H1 (cell line): Measurements from ENCODE around the gene GH1. TPM values are rescaled to one million over a fixed set of nuclear protein-coding genes. Genes with fewer than 3 reads are reported as not detected.

Experiments
- CTCF ChIA-PET: fragments of 300-600 bp; sonication (Branson Sonifier 250); formaldehyde crosslinking; loops from one replicate; lab custom pipeline; 2021; ENCODE audit not compliant: partially characterized antibody; lab: Charles Lee
- POLR2A ChIA-PET: fragments of 300-600 bp; sonication (Branson Sonifier 250); formaldehyde crosslinking; loops from one replicate; lab custom pipeline; 2021; ENCODE audit warnings: inconsistent platforms; ENCODE audit not compliant: partially characterized antibody; lab: Charles Lee
- DNase-seq, 2 experiments: peaks; one replicate each; pipeline versions ENCODE4 v3.0.0 to v3.0.0-alpha.2; 2010 to 2022; ENCODE audit warnings: low spot score in 2 of 2, low read depth in 1 of 2, mixed read lengths in 1 of 2
- FAIRE-seq: peaks from 2 replicates; lab custom pipeline; 2011; peaks lifted over from hg19 to GRCh38; lab: Jason Lieb, UNC
- H2AFZ ChIP-seq: 2 replicates; pipeline ENCODE4 v1.8.1; 2012; ENCODE audit warnings: low read length, inconsistent platforms
- H2AK5ac ChIP-seq: 2 replicates; pipeline ENCODE4 v1.6.1; 2013; ENCODE audit warnings: low read depth, low read length
- H2BK120ac ChIP-seq: replicated peaks from 2 replicates; pipeline ENCODE3; 2013; ENCODE audit warnings: low read depth, low read length, inconsistent platforms
- H2BK12ac ChIP-seq: 2 replicates; pipeline ENCODE4 v1.6.1; 2013; ENCODE audit warnings: low read depth, low read length
- H2BK15ac ChIP-seq: 2 replicates; pipeline ENCODE4 v1.6.1; 2013; ENCODE audit warnings: low read length
- H2BK20ac ChIP-seq: 2 replicates; pipeline ENCODE4 v1.6.1; 2013; ENCODE audit warnings: low read length
- H2BK5ac ChIP-seq: 2 replicates; pipeline ENCODE4 v1.6.1; 2013; ENCODE audit warnings: low read depth, low read length
- H3K14ac ChIP-seq: 2 replicates; pipeline ENCODE4 v1.6.1; 2013; ENCODE audit warnings: inconsistent platforms; ENCODE audit not compliant: insufficient read length
- H3K18ac ChIP-seq: 2 replicates; pipeline ENCODE4 v1.6.1; 2013; ENCODE audit warnings: low read length; ENCODE audit errors: extremely low read depth
- H3K23ac ChIP-seq: 2 replicates; pipeline ENCODE4 v1.6.1; 2013; ENCODE audit warnings: inconsistent platforms; ENCODE audit not compliant: insufficient read length
- H3K23me2 ChIP-seq: 2 replicates; pipeline ENCODE4 v1.6.1; 2013; ENCODE audit warnings: low read depth, low read length
- H3K27ac ChIP-seq: 2 replicates; pipeline ENCODE4 v1.6.1; 2011; ENCODE audit warnings: low read depth, low read length, inconsistent platforms
- H3K27me3 ChIP-seq, 4 experiments: replicated peaks in 1 of 4; 1 replicate in 1 of 4; 2 replicates in 3 of 4; pipeline versions ENCODE4 v1.6.1 to v1.8.1; 2011 to 2013; ENCODE audit warnings: low read length in 3 of 4, mild to moderate bottlenecking in 3 of 4, inconsistent platforms in 2 of 4, mixed read lengths in 2 of 4, moderate library complexity in 1 of 4; ENCODE audit not compliant: control insufficient read depth in 3 of 4, insufficient read depth in 3 of 4; ENCODE audit errors: extremely low read depth in 1 of 4
- H3K36me3 ChIP-seq, 4 experiments: 2 replicates each; pipeline versions ENCODE4 v1.6.1 to v1.8.1; 2011 to 2013; ENCODE audit warnings: mild to moderate bottlenecking in 4 of 4, low read length in 3 of 4, moderate library complexity in 2 of 4, control low read depth in 1 of 4, inconsistent platforms in 1 of 4; ENCODE audit not compliant: insufficient read depth in 4 of 4, control insufficient read depth in 2 of 4
- H3K4ac ChIP-seq: replicated peaks from 2 replicates; pipeline ENCODE3; 2013; ENCODE audit warnings: low read length, low read depth, mixed read lengths, inconsistent platforms; ENCODE audit not compliant: insufficient read length
- H3K4me1 ChIP-seq, 4 experiments: replicated peaks in 1 of 4; 1 replicate in 1 of 4; 2 replicates in 3 of 4; pipeline versions ENCODE4 v1.6.1 to v1.8.1; 2011 to 2013; ENCODE audit warnings: low read length in 3 of 4, inconsistent platforms in 2 of 4, mixed read lengths in 1 of 4; ENCODE audit not compliant: insufficient read depth in 4 of 4, control insufficient read depth in 3 of 4
- H3K4me2 ChIP-seq, 2 experiments: 2 replicates each; pipeline versions ENCODE4 v1.6.1 to v1.8.1; 2011 to 2013; ENCODE audit warnings: low read depth in 2 of 2, low read length in 2 of 2, control low read depth in 1 of 2, inconsistent platforms in 1 of 2, mild to moderate bottlenecking in 1 of 2; ENCODE audit not compliant: insufficient read depth in 1 of 2
- H3K4me3 ChIP-seq, 4 experiments: fragments of 200-600, 300-600 bp in 1 of 4; sonication (generic), shearing (Covaris generic), sonication (Bioruptor Twin) in 1 of 4; 2 replicates each; pipeline versions ENCODE4 v1.5.1 to v1.8.1; 2011 to 2016; ENCODE audit warnings: low read length in 4 of 4, low read depth in 3 of 4, control low read depth in 2 of 4, inconsistent platforms in 2 of 4, mild to moderate bottlenecking in 2 of 4, mixed read lengths in 1 of 4, moderate library complexity in 1 of 4; ENCODE audit not compliant: insufficient read depth in 2 of 4; ENCODE audit errors: extremely low read depth in 1 of 4
- H3K56ac ChIP-seq: replicated peaks from 2 replicates; pipeline ENCODE3; 2013; ENCODE audit warnings: low read depth, mild to moderate bottlenecking, mixed read lengths, low read length, inconsistent platforms; ENCODE audit not compliant: insufficient read length
- H3K79me1 ChIP-seq: 2 replicates; pipeline ENCODE4 v1.6.1; 2013; ENCODE audit warnings: low read depth, low read length, control low read depth
- H3K79me2 ChIP-seq, 2 experiments: 2 replicates each; pipeline versions ENCODE4 v1.6.1 to v1.8.1; 2012 to 2013; ENCODE audit warnings: low read length in 2 of 2, mild to moderate bottlenecking in 2 of 2, inconsistent platforms in 1 of 2; ENCODE audit not compliant: insufficient read depth in 2 of 2, control insufficient read depth in 1 of 2
- H3K9ac ChIP-seq, 4 experiments: replicated peaks in 1 of 4; 1 replicate in 1 of 4; 2 replicates in 3 of 4; pipeline versions ENCODE4 v1.6.1 to v1.8.1; 2011 to 2013; ENCODE audit warnings: low read depth in 3 of 4, low read length in 3 of 4, control low read depth in 2 of 4, mild to moderate bottlenecking in 2 of 4, moderate library complexity in 2 of 4, inconsistent platforms in 1 of 4; ENCODE audit errors: extremely low read depth in 1 of 4
- H3K9me3 ChIP-seq, 2 experiments: 2 replicates each; pipeline versions ENCODE4 v1.6.1 to v1.8.1; 2012 to 2013; ENCODE audit warnings: mild to moderate bottlenecking in 2 of 2, moderate library complexity in 2 of 2, control low read depth in 1 of 2, inconsistent platforms in 1 of 2, low read depth in 1 of 2, low read length in 1 of 2, mixed read lengths in 1 of 2; ENCODE audit not compliant: insufficient read depth in 2 of 2
- H4K20me1 ChIP-seq, 2 experiments: replicated peaks in 1 of 2; 2 replicates each; pipeline versions ENCODE3 to v1.8.1; 2011 to 2013; ENCODE audit warnings: inconsistent platforms in 2 of 2, low read length in 2 of 2, mild to moderate bottlenecking in 1 of 2; ENCODE audit not compliant: insufficient read depth in 2 of 2, control insufficient read depth in 1 of 2
- H4K5ac ChIP-seq: 2 replicates; pipeline ENCODE4 v1.6.1; 2013; ENCODE audit warnings: low read length, low read depth, mixed read lengths, inconsistent platforms; ENCODE audit not compliant: insufficient read length
- H4K8ac ChIP-seq: 2 replicates; pipeline ENCODE4 v1.8.0; 2013; ENCODE audit warnings: mild to moderate bottlenecking, moderate library complexity, low read length, inconsistent platforms; ENCODE audit not compliant: insufficient read depth; ENCODE audit errors: extremely low read depth
- H4K91ac ChIP-seq: replicated peaks from 2 replicates; pipeline ENCODE3; 2013; ENCODE audit warnings: low read length, mixed read lengths, inconsistent platforms; ENCODE audit not compliant: insufficient read length
- ASH2L ChIP-seq: fragments of 200-600, 300-600 bp; sonication (generic); IDR thresholded peaks from one replicate; pipeline ENCODE4 v1.7.1; 2017; ENCODE audit warnings: low read length
- JUN ChIP-seq: IDR thresholded peaks from 2 replicates; pipeline ENCODE4 v1.6.1; 2011; ENCODE audit warnings: low read depth, mild to moderate bottlenecking, improper control_type of control experiment, low read length
- RFX5 ChIP-seq: IDR thresholded peaks from 2 replicates; pipeline ENCODE4 v1.6.1; 2011; ENCODE audit warnings: low read depth, low read length, improper control_type of control experiment, borderline replicate concordance
- SAP30 ChIP-seq: fragments of 300-600 bp; sonication (generic); IDR thresholded peaks from 2 replicates; pipeline ENCODE4 v1.7.1; 2012; ENCODE audit warnings: low read length, moderate library complexity, mild to moderate bottlenecking, inconsistent platforms; ENCODE audit not compliant: insufficient read depth, insufficient replicate concordance
- SIN3A ChIP-seq, 2 experiments: IDR thresholded peaks in 1 of 2; conservative IDR thresholded peaks in 1 of 2; 2 replicates each; pipeline ENCODE4 v1.6.1; 2011 to 2012; ENCODE audit warnings: low read length in 2 of 2, improper control_type of control experiment in 1 of 2, low read depth in 1 of 2, mild to moderate bottlenecking in 1 of 2
- SIRT6 ChIP-seq: IDR thresholded peaks from one replicate; pipeline ENCODE4 v1.7.1; 2012; ENCODE audit warnings: low read length, inconsistent platforms
- SP2 ChIP-seq: IDR thresholded peaks from 2 replicates; pipeline ENCODE4 v1.6.1; 2012; ENCODE audit warnings: mild to moderate bottlenecking, low read length, inconsistent platforms
- TAF7 ChIP-seq: optimal IDR thresholded peaks from 2 replicates; pipeline ENCODE3; 2011; ENCODE audit warnings: low read depth, mild to moderate bottlenecking, inconsistent platforms, low read length, moderate library complexity, borderline replicate concordance
- WGBS, 2 experiments: shearing (Covaris generic) in 1 of 2; methylation state at CpG; one replicate each; pipeline versions ENCODE4 v1.1.6 to v1.1.7; 2013 to 2015; ENCODE audit warnings: low lambda C conversion rate in 2 of 2, mixed read lengths in 2 of 2, inconsistent platforms in 1 of 2, low coverage in 1 of 2, missing lambda C conversion rate in 1 of 2; ENCODE audit not compliant: insufficient replicate concordance in 2 of 2, insufficient coverage in 1 of 2, insufficient read length in 1 of 2; ENCODE audit errors: extremely low coverage in 1 of 2, missing lambda C conversion rate in 1 of 2; 5-methylcytosine and 5-hydroxymethylcytosine counted together
- polyA plus RNA-seq, 7 experiments: library from polyadenylated mRNA; depleted of rRNA in 3 of 7; stranded (reverse) in 5 of 7; unstranded in 2 of 7; fragments of >200 nt in 5 of 7; fragments of 200-250 nt in 2 of 7; gene quantifications; 1 replicate in 5 of 7; 2 replicates in 1 of 7; 4 replicates in 1 of 7; pipeline versions ENCODE4 v1.2.1 to v1.2.3, GENCODE V29; 2011 to 2013; ENCODE audit warnings: missing spikeins in 2 of 7, mixed read lengths in 2 of 7
- total RNA-seq: library from RNA; stranded (reverse); fragmentation: NEBNext Ultra II Directional; extraction: Animal tissue kit (Norgen Biotek cat#: 25700); gene quantifications from 2 replicates; pipeline ENCODE4 v1.2.1, GENCODE V29; 2021
- TF ChIP-seq, protein P1 (sequence below): IDR thresholded peaks from 2 replicates; pipeline ENCODE4 v1.6.1; 2011; ENCODE audit warnings: low read depth, mild to moderate bottlenecking, low read length; ENCODE audit not compliant: insufficient read depth
- TF ChIP-seq, protein P2 (sequence below): IDR thresholded peaks from 2 replicates; pipeline ENCODE4 v1.6.1; 2012; ENCODE audit warnings: inconsistent platforms

The GH1 gene
- total and polyA plus RNA-seq, 2 of the 8 experiments (the other 6 are each of a cell fraction or from before 2014, with no cell fraction given), result 0.41 TPM; not detected in 1

GRCh38 chr17:63960430-63960829 is 41.8 kb upstream of the GH1 start:
- H3K4ac ChIP-seq, result no peak overlapping the region
- 0 out of 2 replicates have a peak, but pooled peaks cover 2% of the 10 kb centered on the region for H3K79me1 ChIP-seq
- H2BK5ac ChIP-seq, result 0 out of 2 replicates have a peak overlapping the region, but pooled peaks have one; percentile 66
- H4K20me1 ChIP-seq, result peaks cover 0 to 4% of the 10 kb centered on the region in 2 experiments
- H3K4me1 ChIP-seq, result peaks cover 0 to 20% (median 9%) of the 10 kb centered on the region in 4 experiments; a peak in 6 of 7 replicates
- POLR2A ChIA-PET, result interaction anchor here (0.7 to 3.3 kb wide), 6 partner anchors 9 to 1322 kb away, joined by 3 to 19 read pairs (median 4); no protein-coding TSS in a partner anchor
- no peak overlapping the region for H3K56ac ChIP-seq
- 64% methylated on average over 7 of the region's 7 CpGs; no CpG with 5 or more reads in 1 of the 2 experiments for WGBS, 2 experiments
- H3K9ac ChIP-seq, result no peak overlapping the region; a peak in 1 of 7 replicates
- no peak overlapping the region for H4K91ac ChIP-seq
- no peak overlapping the region for H2BK120ac ChIP-seq
- no peaks in the 10 kb centered on the region for H3K27me3 ChIP-seq
- no peak overlapping the region for H2BK20ac ChIP-seq
- no peak overlapping the region for H4K8ac ChIP-seq
- H2AFZ ChIP-seq, result no peak overlapping the region
- peak overlapping the region; percentile 29 to 62 (median 50); a peak in 6 of 8 replicates for H3K4me3 ChIP-seq
- no peaks in the 10 kb centered on the region for H3K79me2 ChIP-seq
- H3K9me3 ChIP-seq, result no peaks in the 10 kb centered on the region
- H3K4me2 ChIP-seq, result peak overlapping the region; percentile 79 to 97
- no peak overlapping the region for H3K23ac ChIP-seq
- H3K36me3 ChIP-seq, result peaks cover 0 to 3% (median 0%) of the 10 kb centered on the region in 4 experiments; a peak in 1 of 8 replicates
- DNase-seq (no peak), FAIRE-seq (no peak)
- 0 out of 2 replicates have a peak overlapping the region, but pooled peaks have one; percentile 50 for H2BK12ac ChIP-seq
- H3K27ac ChIP-seq, result no peak overlapping the region
- H3K14ac ChIP-seq, result no peak overlapping the region
- peak overlapping the region; percentile 9 for H3K18ac ChIP-seq
- 0 out of 2 replicates have a peak overlapping the region, but pooled peaks have one; percentile 19 for H2BK15ac ChIP-seq
- no peak overlapping the region for H4K5ac ChIP-seq
- H3K23me2 ChIP-seq, result peaks cover 8% of the 10 kb centered on the region
- H2AK5ac ChIP-seq, result peak overlapping the region; percentile 86; the same call in 1 of the 2 replicates
- CTCF ChIA-PET, result interaction anchor here (0.9 to 14.4 kb wide), 5 partner anchors 9 to 45 kb away, joined by 3 to 270 read pairs (median 36); partner anchors contain the start of genes CD79B, CSHL1 and GH1
- no peak for TF ChIP-seq SIRT6
- TF ChIP-seq, protein P1, sequence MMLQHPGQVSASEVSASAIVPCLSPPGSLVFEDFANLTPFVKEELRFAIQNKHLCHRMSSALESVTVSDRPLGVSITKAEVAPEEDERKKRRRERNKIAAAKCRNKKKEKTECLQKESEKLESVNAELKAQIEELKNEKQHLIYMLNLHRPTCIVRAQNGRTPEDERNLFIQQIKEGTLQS, result no peak
- no peak for TF ChIP-seq RFX5
- TF ChIP-seq JUN, result no peak
- no peak for TF ChIP-seq ASH2L
- TF ChIP-seq TAF7, result no peak
- no peak for TF ChIP-seq SAP30
- no peak for TF ChIP-seq SP2
- TF ChIP-seq SIN3A (conservative IDR thresholded peaks at IDR 0.05 in 1 of 2, IDR thresholded peaks at IDR 0.05 in 1 of 2; ENCODE audit: low read depth in 1 of 2, low read length in 2 of 2), result no peak
- TF ChIP-seq, protein P2, sequence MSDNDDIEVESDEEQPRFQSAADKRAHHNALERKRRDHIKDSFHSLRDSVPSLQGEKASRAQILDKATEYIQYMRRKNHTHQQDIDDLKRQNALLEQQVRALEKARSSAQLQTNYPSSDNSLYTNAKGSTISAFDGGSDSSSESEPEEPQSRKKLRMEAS, result no peak
